Measurements from ENCODE around the gene SCN5A.

- TF ChIP-seq POLR2A (IDR thresholded peaks at IDR 0.05; ENCODE audit: low read depth, low read length) = no peak
- no peak for TF ChIP-seq TAF1 (IDR thresholded peaks at IDR 0.05; ENCODE audit: borderline replicate concordance, low read depth, low read length)
- no peak for TF ChIP-seq POLR2AphosphoS5 (IDR thresholded peaks at IDR 0.05; ENCODE audit: low read depth, low read length)
Observed at GRCh38 chr3:38516669-38517068, 132.8 kb downstream of the SCN5A start.
